HCT116 (cell line): ENCODE results near the gene KRTAP1-5. TPM values are rescaled to one million over a fixed set of nuclear protein-coding genes. Genes with fewer than 3 reads are reported as not detected.

ENCODE experiments used
- ATAC-seq: fragments of 200-7000 bp; cut with Tn5 transposase; 2 replicates; pipeline ENCODE4 v1.9.1; 2020; ENCODE audit warnings: mild to moderate bottlenecking, moderate library complexity
- BruUV-seq: library from RNA; stranded (reverse); fragments of 400-500 nt; replicated peaks from 2 replicates; lab custom pipeline; 2021; lab: Mats Ljungman, UMichigan
- CTCF ChIA-PET: fragments of 300-600 bp; sonication (Branson Sonifier 250); formaldehyde crosslinking; loops from one replicate; lab custom pipeline; 2021; ENCODE audit warnings: antibody characterized with exemption; lab: Charles Lee
- POLR2A ChIA-PET: fragments of 300-600, 350-600 bp; sonication (Branson Sonifier 250); formaldehyde crosslinking; loops from one replicate; lab custom pipeline; 2021; ENCODE audit warnings: antibody characterized with exemption; lab: Charles Lee
- RAD21 ChIA-PET, 2 experiments: fragments of 300-600 bp; sonication (Branson Sonifier 250); formaldehyde crosslinking; loops; one replicate each; lab custom pipeline; 2023; ENCODE audit warnings: low total read pairs in 2 of 2; ENCODE audit not compliant: uncharacterized antibody in 2 of 2, unreplicated experiment in 2 of 2, low non-redundant PET in 1 of 2; lab: Charles Lee
- DNase-seq: peaks from one replicate; pipeline ENCODE4 v3.0.0-alpha.2; 2010; ENCODE audit warnings: low read depth, low spot score
- H2AFZ ChIP-seq: fragments of 200-600 bp; shearing (Covaris generic), sonication (generic); 2 replicates; pipeline ENCODE4 v1.6.1; 2017; ENCODE audit warnings: low read depth, mixed run types, mixed read lengths, antibody characterized with exemption, low read length; ENCODE audit not compliant: poor library complexity, severe bottlenecking
- H3K27ac ChIP-seq: 2 replicates; pipeline ENCODE4 v1.5.1; 2012; ENCODE audit warnings: low read depth, low read length
- H3K27me3 ChIP-seq: fragments of 200-600 bp; sonication (generic); 2 replicates; pipeline ENCODE4 v1.6.1; 2016; ENCODE audit warnings: mixed run types, low read length, mixed read lengths; ENCODE audit not compliant: insufficient read depth
- H3K36me3 ChIP-seq, 2 experiments: fragments of 200-500 bp in 1 of 2; fragments of 200-600 bp in 1 of 2; sonication (Bioruptor generic) in 1 of 2; sonication (generic) in 1 of 2; 2 replicates each; pipeline versions ENCODE4 v1.5.1 to v1.6.1; 2014 to 2016; ENCODE audit warnings: low read length in 2 of 2, inconsistent platforms in 1 of 2, mixed read lengths in 1 of 2, mixed run types in 1 of 2; ENCODE audit not compliant: insufficient read depth in 2 of 2, control insufficient read depth in 1 of 2
- H3K4me1 ChIP-seq, 2 experiments: fragments of 200-600 bp in 1 of 2; sonication (generic) in 1 of 2; 2 replicates each; pipeline versions ENCODE4 v1.5.1 to v1.6.1; 2012 to 2017; ENCODE audit warnings: low read length in 2 of 2, inconsistent platforms in 1 of 2, mild to moderate bottlenecking in 1 of 2, mixed read lengths in 1 of 2, mixed run types in 1 of 2, moderate library complexity in 1 of 2; ENCODE audit not compliant: insufficient read depth in 2 of 2, control insufficient read depth in 1 of 2
- H3K4me2 ChIP-seq: fragments of 200-600 bp; sonication (generic); 2 replicates; pipeline ENCODE4 v1.6.1; 2017; ENCODE audit warnings: mixed run types, low read length, mixed read lengths
- H3K4me3 ChIP-seq, 2 experiments: fragments of 200-600 bp in 1 of 2; sonication (generic) in 1 of 2; replicated peaks in 1 of 2; 2 replicates each; pipeline ENCODE4 v1.5.1; 2011 to 2016; ENCODE audit warnings: low read length in 2 of 2, control low read depth in 1 of 2, low read depth in 1 of 2, mild to moderate bottlenecking in 1 of 2, mixed read lengths in 1 of 2, mixed run types in 1 of 2
- H3K79me2 ChIP-seq: fragments of 200-600 bp; sonication (generic); 2 replicates; pipeline ENCODE4 v1.6.1; 2017; ENCODE audit warnings: mild to moderate bottlenecking, mixed run types, low read length, moderate library complexity, mixed read lengths; ENCODE audit not compliant: insufficient read depth
- H3K9ac ChIP-seq: fragments of 200-600 bp; sonication (generic); 2 replicates; pipeline ENCODE4 v1.6.1; 2016; ENCODE audit warnings: low read length, mixed read lengths
- H3K9me2 ChIP-seq: fragments of 200-600 bp; sonication (generic), shearing (Covaris generic); 2 replicates; pipeline ENCODE4 v1.6.1; 2017; ENCODE audit warnings: mixed run types, mild to moderate bottlenecking, moderate library complexity; ENCODE audit not compliant: insufficient read depth
- H3K9me3 ChIP-seq, 2 experiments: fragments of 200-500 bp in 1 of 2; fragments of 200-600 bp in 1 of 2; sonication (Bioruptor generic) in 1 of 2; sonication (generic) in 1 of 2; 2 replicates each; pipeline ENCODE4 v1.6.1; 2014 to 2017; ENCODE audit warnings: low read length in 2 of 2, mixed read lengths in 2 of 2, inconsistent platforms in 1 of 2, low read depth in 1 of 2, mild to moderate bottlenecking in 1 of 2, mixed run types in 1 of 2, moderate library complexity in 1 of 2; ENCODE audit not compliant: control insufficient read depth in 1 of 2, insufficient read depth in 1 of 2
- H4K20me1 ChIP-seq: fragments of 200-600 bp; sonication (generic), shearing (Covaris generic); 2 replicates; pipeline ENCODE4 v1.6.1; 2017; ENCODE audit warnings: mixed run types, mild to moderate bottlenecking, moderate library complexity; ENCODE audit not compliant: insufficient read depth
- ATF3 ChIP-seq: IDR thresholded peaks from 2 replicates; pipeline ENCODE4 v1.6.1; 2012
- CBX3 ChIP-seq: IDR thresholded peaks from 2 replicates; pipeline ENCODE4 v1.6.1; 2012; ENCODE audit warnings: low read depth
- CEBPB ChIP-seq: IDR thresholded peaks from 2 replicates; pipeline ENCODE4 v1.6.1; 2012; ENCODE audit warnings: low read depth
- CTCF ChIP-seq, 3 experiments: fragments of 200-600 bp in 1 of 3; sonication (generic) in 1 of 3; IDR thresholded peaks in 2 of 3; conservative IDR thresholded peaks in 1 of 3; 2 replicates each; pipeline ENCODE4 v1.5.1; 2012 to 2017; ENCODE audit warnings: low read depth in 2 of 3, low read length in 2 of 3, antibody characterized with exemption in 1 of 3, borderline replicate concordance in 1 of 3, control low read depth in 1 of 3, mild to moderate bottlenecking in 1 of 3, mixed read lengths in 1 of 3, mixed run types in 1 of 3, moderate library complexity in 1 of 3; ENCODE audit not compliant: insufficient read depth in 1 of 3
- EGR1 ChIP-seq: IDR thresholded peaks from 2 replicates; pipeline ENCODE4 v1.6.1; 2012; ENCODE audit warnings: low read depth
- ELF1 ChIP-seq: IDR thresholded peaks from 2 replicates; pipeline ENCODE4 v1.6.1; 2012; ENCODE audit warnings: low read depth, borderline replicate concordance
- EZH2 ChIP-seq: fragments of 200-600 bp; sonication (generic); IDR thresholded peaks from 2 replicates; pipeline ENCODE4 v1.6.1; 2017; ENCODE audit warnings: antibody characterized with exemption, mixed run types
- EZH2phosphoT487 ChIP-seq: fragments of 200-600 bp; IDR thresholded peaks from 2 replicates; pipeline ENCODE4 v1.6.1; 2018; ENCODE audit warnings: antibody characterized with exemption, borderline replicate concordance
- FOSL1 ChIP-seq: IDR thresholded peaks from 2 replicates; pipeline ENCODE4 v1.6.1; 2012; ENCODE audit warnings: low read depth
- JUND ChIP-seq: IDR thresholded peaks from 2 replicates; pipeline ENCODE4 v1.6.1; 2012
- POLR2A ChIP-seq: IDR thresholded peaks from 2 replicates; pipeline ENCODE4 v1.7.0; 2011; ENCODE audit warnings: borderline replicate concordance; ENCODE audit not compliant: insufficient read depth, insufficient read length; ENCODE audit errors: extremely low read depth
- REST ChIP-seq: IDR thresholded peaks from 2 replicates; pipeline ENCODE4 v1.6.1; 2012; ENCODE audit warnings: low read depth
- SIN3A ChIP-seq: IDR thresholded peaks from 2 replicates; pipeline ENCODE4 v1.6.1; 2012; ENCODE audit warnings: low read depth
- SP1 ChIP-seq: IDR thresholded peaks from 2 replicates; pipeline ENCODE4 v1.6.1; 2012; ENCODE audit warnings: low read depth
- TCF7L2 ChIP-seq: IDR thresholded peaks from 2 replicates; pipeline ENCODE4 v1.7.0; 2011; ENCODE audit warnings: borderline replicate concordance, inconsistent platforms; ENCODE audit not compliant: insufficient read depth, insufficient read length; ENCODE audit errors: extremely low read depth
- YY1 ChIP-seq: IDR thresholded peaks from 2 replicates; pipeline ENCODE4 v1.6.1; 2011; ENCODE audit warnings: low read length, low read depth, moderate library complexity, mild to moderate bottlenecking; ENCODE audit not compliant: insufficient replicate concordance; ENCODE audit errors: extremely low read depth
- ZNF274 ChIP-seq: fragments of 200-500 bp; sonication (Bioruptor generic); IDR thresholded peaks from 2 replicates; pipeline ENCODE4 v1.6.1; 2014; ENCODE audit warnings: mild to moderate bottlenecking, low read depth, low read length, inconsistent platforms
- intact Hi-C: fragments of 100-400 bp; cut with micrococcal nuclease; formaldehyde crosslinking; loops from 2 replicates; pipeline ENCODE4 v1.10.0; 2022
- total RNA-seq: library from RNA; stranded (reverse); gene quantifications from one replicate; pipeline ENCODE4 v1.2.1, GENCODE V29; 2021; ENCODE audit not compliant: unreplicated experiment

The KRTAP1-5 gene
- total RNA-seq, 1 experiment from 2014 or later: not detected

GRCh38 chr17:40993084-40993483 lies 33.9 kb downstream of the KRTAP1-5 start:
- CTCF ChIA-PET: no interaction called here

More at GRCh38 chr17:40993084-40993483, 33.9 kb downstream of the KRTAP1-5 start:
- Histone ChIP-seq H3K4me3 (no peak overlapping the region), H3K4me2 (no peak overlapping the region), H3K9me2 (no peaks in the 10 kb centered on the region; the same call in 1 of the 2 replicates), H4K20me1 (no peaks in the 10 kb centered on the region), H3K9ac (no peak overlapping the region), H3K9me3 (peaks cover 0 to 11% of the 10 kb centered on the region in 2 experiments; a peak in 1 of 4 replicates), H3K27me3 (no peaks in the 10 kb centered on the region), H2AFZ (peak overlapping the region; percentile 77), H3K36me3 (no peaks in the 10 kb centered on the region), H3K4me1 (peaks cover 5 to 19% of the 10 kb centered on the region in 2 experiments; a peak in 3 of 4 replicates), H3K79me2 (no peaks in the 10 kb centered on the region), H3K27ac (no peak overlapping the region)
- intact Hi-C loops: no loop called here
- no TSS peak for BruUV-seq
- ATAC-seq (no peak), DNase-seq (no peak)
- no peak for TF ChIP-seq CEBPB
- no peak for TF ChIP-seq ATF3
- TF ChIP-seq EZH2phosphoT487: no peak
- no peak for TF ChIP-seq REST
- TF ChIP-seq CBX3: no peak
- no peak for TF ChIP-seq ELF1
- TF ChIP-seq CTCF (IDR thresholded peaks at IDR 0.05 in 2 of 3, conservative IDR thresholded peaks at IDR 0.05 in 1 of 3; ENCODE audit: borderline replicate concordance in 1 of 3, insufficient read depth in 1 of 3, low read depth in 2 of 3, low read length in 2 of 3): no peak
- no peak for TF ChIP-seq SP1
- TF ChIP-seq FOSL1: no peak
- no peak for TF ChIP-seq SIN3A
- TF ChIP-seq YY1: no peak
- no peak for TF ChIP-seq POLR2A
- no peak for TF ChIP-seq EZH2
- TF ChIP-seq ZNF274: no peak
- TF ChIP-seq JUND: no peak
- TF ChIP-seq TCF7L2: no peak
- TF ChIP-seq EGR1: no peak
- POLR2A ChIA-PET: no interaction called here
- RAD21 ChIA-PET: no interaction called here
